Activated gamma-delta T cell treated with Interleukin-2 at 50 U/mL for 16 hours (primary cell): ENCODE measurements around the gene MYL9.
"Not testable (repeated sequence)": the region's sequence is repeated elsewhere in the genome, so short reads cannot be mapped to it uniquely, and the experiment has no call there.

ENCODE experiments used
- DNase-seq: peaks from one replicate; pipeline ENCODE4 v3.0.0-alpha.2; 2020

MYL9 gene

GRCh38 chr20:36541227-36541767, at the start of gene MYL9:
Gene MYL9, plus strand, starts transcription at chr20:36541519. Its CDS starts 3,366 bp downstream, at chr20:36544885.
- DNase-seq: no peak

- peak; percentile 66 for DNase-seq
These were observed 49.3 kb upstream of the MYL9 start for GRCh38 chr20:36491901-36492617.

DNA sequence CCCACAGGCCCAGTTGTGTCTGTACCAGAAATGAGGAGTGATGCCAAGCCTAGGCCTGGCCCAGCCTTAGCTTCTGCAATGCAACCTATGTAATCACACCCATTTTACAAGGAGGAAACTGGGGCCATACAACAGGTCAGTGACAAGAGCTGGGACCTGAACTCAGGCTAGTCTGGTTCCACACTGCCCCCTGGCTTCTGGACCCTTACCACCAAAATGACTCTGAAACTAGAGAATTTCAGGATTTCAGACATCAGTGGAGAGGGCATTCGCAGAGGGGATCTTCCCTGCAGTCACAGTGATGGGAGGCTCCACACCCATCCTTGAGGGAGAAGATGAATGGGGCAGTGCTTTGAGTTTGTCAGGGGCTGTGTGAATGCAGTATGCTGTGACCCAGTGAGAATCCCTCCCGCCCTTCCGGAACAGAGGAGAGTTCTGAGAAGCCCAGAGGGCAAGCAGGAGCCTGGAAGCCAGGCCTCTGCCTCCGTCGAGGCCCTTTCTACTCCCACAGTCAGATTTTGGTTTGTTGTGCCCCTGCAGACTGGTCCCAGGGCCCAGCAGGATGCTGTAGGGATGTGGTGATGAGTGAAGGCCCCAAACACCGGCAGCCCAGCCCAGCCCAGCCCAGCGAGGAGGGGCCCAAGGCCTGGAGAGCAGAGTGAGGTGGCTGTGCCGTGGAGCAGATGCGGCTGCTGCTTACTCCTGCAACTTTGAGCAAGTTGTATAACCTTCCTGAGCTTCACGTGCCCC, 48.1 kb upstream of the MYL9 start:
- DNase-seq: no peak

GRCh38 chr20:36493801-36494114, 47.6 kb upstream of the MYL9 start:
- no peak for DNase-seq

DNA sequence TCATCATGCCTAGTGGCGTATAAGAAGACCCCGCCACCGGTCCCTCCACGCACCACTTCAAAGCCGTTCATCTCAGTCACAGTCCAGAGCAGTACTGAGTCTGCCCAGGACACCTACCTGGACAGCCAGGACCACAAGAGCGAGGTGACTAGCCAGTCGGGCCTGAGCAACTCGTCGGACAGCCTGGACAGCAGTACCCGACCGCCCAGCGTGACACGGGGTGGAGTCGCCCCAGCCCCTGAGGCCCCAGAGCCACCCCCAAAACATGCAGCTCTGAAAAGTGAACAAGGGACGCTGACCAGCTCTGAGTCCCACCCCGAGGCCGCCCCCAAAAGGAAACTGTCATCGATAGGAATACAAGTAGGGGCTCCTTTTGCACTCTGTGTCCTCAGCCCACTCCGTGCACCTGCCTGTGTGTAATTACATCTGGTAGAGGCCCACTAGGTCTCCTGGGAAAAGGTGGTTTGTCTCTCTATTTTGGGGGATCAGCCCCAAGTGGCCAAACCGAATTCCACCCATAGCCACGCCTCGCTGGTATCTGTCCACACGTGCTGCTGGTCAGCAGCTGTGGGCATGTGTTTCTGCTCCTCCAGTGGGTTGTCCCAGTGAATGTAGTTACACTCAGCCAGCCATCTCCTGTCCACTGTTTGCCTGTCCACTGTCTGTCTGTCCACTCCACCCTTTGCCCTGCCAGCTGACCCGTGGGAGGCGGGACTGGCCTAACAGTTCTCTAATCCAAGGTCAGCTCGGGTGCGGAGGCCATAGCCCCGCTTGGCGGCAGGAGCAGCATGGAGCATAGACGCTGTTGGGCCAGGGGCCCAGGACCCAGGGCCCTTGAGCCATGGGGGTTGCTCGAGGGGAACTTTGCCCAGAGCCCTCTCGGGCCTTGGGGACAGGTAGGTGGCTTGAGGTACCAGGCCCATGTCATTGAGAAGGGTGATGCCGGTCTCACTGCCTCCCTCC, 44.3 kb upstream of the MYL9 start:
- DNase-seq: no peak

- DNase-seq: no peak
These were observed 43.5 kb upstream of the MYL9 start for GRCh38 chr20:36497856-36498255.

GRCh38 chr20:36498386-36499179, 42.7 kb upstream of the MYL9 start:
- DNase-seq: no peak

DNA sequence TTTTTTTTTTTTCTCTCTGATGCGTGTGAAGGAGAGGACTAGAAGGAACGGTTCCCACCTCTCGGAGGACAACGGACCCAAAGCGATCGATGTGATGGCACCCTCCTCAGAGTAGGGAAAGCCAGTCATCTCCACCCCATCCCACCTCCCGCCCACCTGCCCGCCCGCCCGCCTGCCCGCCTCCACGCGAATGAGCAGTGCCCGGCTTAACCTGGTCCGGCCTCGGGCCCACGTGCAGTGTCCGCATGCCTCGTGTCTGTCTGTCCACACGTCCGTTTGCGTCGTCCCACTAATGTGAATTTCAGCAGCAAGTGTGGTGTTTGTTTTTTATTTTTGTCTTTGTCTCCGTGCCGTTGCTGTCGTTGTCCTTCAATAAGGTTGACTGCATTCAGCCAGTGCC, 42.1 kb upstream of the MYL9 start:
- no peak for DNase-seq

- no peak for DNase-seq
These were observed 41.4 kb upstream of the MYL9 start for GRCh38 chr20:36499723-36500501.

DNA sequence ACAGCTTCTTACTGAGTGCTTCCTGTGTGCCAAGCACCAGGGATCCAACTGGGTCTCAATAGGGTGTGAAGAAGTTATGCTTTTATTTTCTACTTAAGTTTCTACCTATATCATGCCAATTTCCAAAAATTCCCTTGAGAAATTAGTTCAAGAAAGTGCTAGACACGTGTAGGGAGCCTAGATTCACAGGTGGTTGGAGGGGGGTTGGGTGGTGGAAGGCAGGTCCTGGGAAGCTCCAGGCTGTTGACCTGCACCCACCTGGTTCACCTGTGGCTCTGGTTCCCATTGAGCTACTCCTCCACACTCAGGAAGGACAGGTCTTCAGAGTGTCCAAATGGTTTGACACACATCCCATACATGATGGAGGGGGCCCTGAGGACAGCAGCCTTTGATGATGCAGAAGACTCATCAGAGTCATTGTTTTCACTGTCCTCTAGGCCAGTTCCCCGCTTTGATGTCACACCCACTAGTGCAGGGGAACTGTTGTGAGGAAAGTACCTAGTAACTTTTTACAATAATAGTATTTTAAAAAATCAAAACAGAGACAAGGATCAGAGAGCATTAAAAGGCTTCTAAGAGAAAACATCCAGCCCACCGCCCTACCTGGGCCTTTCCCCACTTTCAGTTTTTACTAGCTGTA, 39.8 kb upstream of the MYL9 start:
- no peak for DNase-seq

DNA sequence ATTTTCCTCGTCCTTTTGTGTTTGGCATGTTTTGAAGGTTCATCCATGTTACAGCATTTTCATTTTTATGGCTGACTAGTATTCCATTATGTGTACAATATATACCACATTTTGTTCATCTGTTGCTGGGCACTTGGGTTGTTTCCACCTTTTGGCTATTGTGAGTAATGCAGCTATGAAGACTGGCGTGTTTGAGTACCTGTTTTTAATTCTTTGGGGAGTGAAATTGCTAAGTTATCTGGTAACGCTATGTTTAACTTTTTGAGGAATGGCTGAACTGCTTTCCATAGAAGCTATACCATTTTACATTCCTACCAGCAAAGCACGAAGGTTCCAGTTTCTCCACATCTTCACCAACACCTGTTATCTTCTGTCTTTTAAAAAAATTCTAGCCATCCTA, 37.0 kb upstream of the MYL9 start:
- DNase-seq: no peak

- DNase-seq: no peak
These were observed 35.1 kb upstream of the MYL9 start for GRCh38 chr20:36506253-36506652.

DNA sequence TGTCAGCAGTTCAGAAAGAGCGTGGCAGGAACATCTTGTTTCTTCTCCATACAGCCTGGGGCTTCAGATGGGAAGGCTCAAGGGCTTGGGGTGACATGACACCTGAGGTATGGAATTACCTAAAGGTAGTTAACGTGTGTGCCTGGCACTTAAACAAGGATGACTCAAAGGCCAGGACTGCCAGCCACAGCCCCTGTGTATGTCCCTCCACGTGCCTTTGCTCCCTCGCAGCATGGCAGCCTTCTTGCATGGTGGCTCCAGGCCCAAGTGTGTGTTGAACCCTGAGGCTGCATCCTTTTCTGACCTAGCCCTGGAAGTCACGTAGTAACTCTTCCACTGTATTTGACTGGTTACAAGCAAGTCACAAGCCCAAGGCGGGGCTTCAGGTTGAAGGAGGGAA, 33.6 kb upstream of the MYL9 start:
- no peak for DNase-seq

GRCh38 chr20:36519012-36519719, 22.2 kb upstream of the MYL9 start:
- no peak for DNase-seq

DNA sequence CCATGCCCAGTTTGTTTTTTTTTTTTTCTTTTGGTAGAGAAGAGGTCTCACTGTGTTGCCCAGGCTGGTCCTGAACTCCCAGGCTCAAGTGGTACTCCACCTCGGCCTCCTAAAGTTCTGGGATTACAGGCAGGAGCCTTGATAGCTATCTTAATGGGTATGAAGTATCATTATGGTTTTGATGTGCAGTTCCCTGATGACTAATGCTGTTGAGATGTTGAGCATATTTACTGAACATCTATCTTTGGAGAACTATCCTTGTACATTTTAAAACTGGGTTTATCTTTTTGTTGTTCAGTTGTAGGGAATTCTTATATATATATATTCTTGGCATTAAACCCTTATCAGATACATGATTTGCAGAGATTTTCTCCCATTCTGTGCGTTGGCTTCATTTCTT, 21.4 kb upstream of the MYL9 start:
- no peak for DNase-seq

DNA sequence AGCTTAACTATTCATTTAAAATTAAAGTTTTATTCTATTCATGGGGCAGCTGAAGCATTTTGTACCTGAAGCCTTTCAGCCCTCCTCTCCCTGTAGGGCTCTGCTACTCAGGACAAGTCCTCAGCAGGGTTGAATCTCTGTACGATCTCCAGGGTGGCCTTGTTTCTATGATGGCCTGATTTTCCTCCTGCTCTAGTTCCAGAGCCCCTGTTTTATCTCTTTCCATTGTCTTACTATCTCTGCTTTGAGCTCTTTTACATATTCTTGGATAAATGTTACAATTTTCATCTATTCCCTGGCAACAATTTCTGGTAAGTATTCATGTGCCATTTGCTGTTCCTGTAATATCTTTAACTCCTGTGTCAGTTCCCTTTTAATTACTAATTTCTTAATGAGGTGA, 19.8 kb upstream of the MYL9 start:
- no peak for DNase-seq

DNA sequence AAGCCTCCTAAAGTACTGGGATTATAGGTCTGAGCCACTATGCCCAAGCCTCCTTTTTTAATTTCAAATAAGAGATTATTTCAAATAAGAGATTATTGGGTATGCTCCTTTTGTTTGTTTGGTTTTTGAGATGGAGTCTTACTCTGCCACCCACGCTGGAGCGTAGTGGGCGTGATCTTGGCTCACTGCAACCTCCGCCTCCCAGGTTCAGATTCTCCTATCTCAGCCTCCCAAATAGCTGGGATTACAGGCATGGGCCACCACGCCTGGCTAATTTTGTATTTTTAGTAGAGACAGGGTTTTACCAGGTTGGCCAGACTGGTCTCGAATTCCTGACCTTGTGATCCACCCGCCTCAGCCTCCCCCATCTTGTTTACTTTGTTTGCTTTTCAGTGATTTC, 18.9 kb upstream of the MYL9 start:
- not testable (repeated sequence) for DNase-seq

GRCh38 chr20:36523341-36523740, 18.0 kb upstream of the MYL9 start:
- DNase-seq: no peak

GRCh38 chr20:36525620-36526365, 15.5 kb upstream of the MYL9 start:
- no peak for DNase-seq
